ENCODE measurements around the gene BAMBI.
A peak's percentile ranks its signal among the peaks of the same experiment; 100 is the strongest.
"Not testable (repeated sequence)": the region's sequence is repeated elsewhere in the genome, so short reads cannot be mapped to it uniquely, and the experiment has no call there.

Gene BAMBI

GRCh38 chr10:28676968-28677887 lies at the start of gene BAMBI:
Gene BAMBI (plus strand): TSS chr10:28677521. CDS start chr10:28677898, 377 bp downstream.
- FAIRE-seq (no peak), DNase-seq (ENCODE audit: low spot score) (peak; percentile 74)

- FAIRE-seq (peak; percentile 66), DNase-seq (ENCODE audit: low spot score) (peak; percentile 80)
Observed at GRCh38 chr10:28628184-28628893, 49.0 kb upstream of the BAMBI start.

GRCh38 chr10:28631896-28632583 lies 45.3 kb upstream of the BAMBI start:
- FAIRE-seq (peak; percentile 65), DNase-seq (ENCODE audit: low spot score) (peak; percentile 47)

- FAIRE-seq: no peak
- DNase-seq (ENCODE audit: low spot score): peak; percentile 13
Observed at GRCh38 chr10:28632584-28632945, 44.8 kb upstream of the BAMBI start.

- DNase-seq (ENCODE audit: low spot score): peak; percentile 76
- FAIRE-seq: peak; percentile 89
Observed at GRCh38 chr10:28633750-28634149, 43.6 kb upstream of the BAMBI start.

- FAIRE-seq (no peak), DNase-seq (ENCODE audit: low spot score) (no peak)
Observed at GRCh38 chr10:28637346-28637745, 40.0 kb upstream of the BAMBI start.

GRCh38 chr10:28638392-28638791 lies 38.9 kb upstream of the BAMBI start:
- no peak for FAIRE-seq
- no peak for DNase-seq (ENCODE audit: low spot score)

- no peak for DNase-seq (ENCODE audit: low spot score)
- FAIRE-seq: no peak
Observed at GRCh38 chr10:28640551-28640950, 36.8 kb upstream of the BAMBI start.

GRCh38 chr10:28644647-28645046 lies 32.7 kb upstream of the BAMBI start:
- DNase-seq (ENCODE audit: low spot score) (no peak), FAIRE-seq (no peak)

GRCh38 chr10:28652106-28652505 lies 25.2 kb upstream of the BAMBI start:
- FAIRE-seq: no peak

GRCh38 chr10:28652703-28653102 lies 24.6 kb upstream of the BAMBI start:
- FAIRE-seq (no peak), DNase-seq (ENCODE audit: low spot score) (no peak)

More at GRCh38 chr10:28652106-28652505, 25.2 kb upstream of the BAMBI start:
- no peak for DNase-seq (ENCODE audit: low spot score)

- not testable (repeated sequence) for FAIRE-seq; DNase-seq (ENCODE audit: low spot score)
Observed at GRCh38 chr10:28658824-28659223, 18.5 kb upstream of the BAMBI start.

GRCh38 chr10:28661035-28661434 lies 16.3 kb upstream of the BAMBI start:
- DNase-seq (ENCODE audit: low spot score) (peak; percentile 54), FAIRE-seq (peak; percentile 38)

- DNase-seq (ENCODE audit: low spot score): peak; percentile 65
- peak; percentile 79 for FAIRE-seq
Observed at GRCh38 chr10:28663576-28664368, 13.5 kb upstream of the BAMBI start.

- DNase-seq (ENCODE audit: low spot score) (no peak), FAIRE-seq (no peak)
Observed at GRCh38 chr10:28664369-28664740, 13.0 kb upstream of the BAMBI start.

GRCh38 chr10:28666751-28667467 lies 10.4 kb upstream of the BAMBI start:
- DNase-seq (ENCODE audit: low spot score) (no peak), FAIRE-seq (no peak)

GRCh38 chr10:28668363-28669226 lies 8.7 kb upstream of the BAMBI start:
- no peak for DNase-seq (ENCODE audit: low spot score)
- FAIRE-seq: no peak

- no peak for DNase-seq (ENCODE audit: low spot score)
- no peak for FAIRE-seq
Observed at GRCh38 chr10:28669227-28670173, 7.8 kb upstream of the BAMBI start.
